NT2/D1 (cell line): ENCODE data around the gene ZFP62.

Source experiments
- DNase-seq: peaks from one replicate; pipeline ENCODE4 v3.0.0-alpha.2; 2011; ENCODE audit warnings: low read depth, low spot score
- H3K27me3 ChIP-seq: 2 replicates; pipeline ENCODE4 v1.6.0; 2011; ENCODE audit warnings: mild to moderate bottlenecking; ENCODE audit not compliant: insufficient read length, insufficient read depth
- H3K36me3 ChIP-seq: 2 replicates; pipeline ENCODE4 v1.6.1; 2011; ENCODE audit warnings: mild to moderate bottlenecking, low read length, mixed read lengths; ENCODE audit not compliant: insufficient read depth, insufficient read length
- H3K4me1 ChIP-seq: 2 replicates; pipeline ENCODE4 v1.5.1; 2011; ENCODE audit not compliant: insufficient read depth, insufficient read length
- H3K4me3 ChIP-seq: 2 replicates; pipeline ENCODE4 v1.5.1; 2011; ENCODE audit warnings: low read depth; ENCODE audit not compliant: insufficient read length
- H3K9ac ChIP-seq: 2 replicates; pipeline ENCODE4 v1.6.0; 2011; ENCODE audit warnings: low read depth; ENCODE audit not compliant: insufficient read length
- H3K9me3 ChIP-seq: 2 replicates; pipeline ENCODE4 v1.5.1; 2011; ENCODE audit warnings: mild to moderate bottlenecking, low read length; ENCODE audit not compliant: insufficient read depth
- SUZ12 ChIP-seq: IDR thresholded peaks from 2 replicates; pipeline ENCODE4 v1.6.1; 2011; ENCODE audit not compliant: insufficient read length, insufficient read depth; ENCODE audit errors: extremely low read depth
- YY1 ChIP-seq: IDR thresholded peaks from 2 replicates; pipeline ENCODE4 v1.6.1; 2011; ENCODE audit not compliant: insufficient read length, insufficient read depth
- ZNF274 ChIP-seq: IDR thresholded peaks from 2 replicates; pipeline ENCODE4 v1.6.1; 2011; ENCODE audit warnings: mild to moderate bottlenecking, low read depth, low read length

Gene ZFP62

GRCh38 chr5:180850434-180851078 is 10.5 kb downstream of the ZFP62 start:
- Histone ChIP-seq H3K9me3 (peaks cover 40% of the 10 kb centered on the region), H3K4me3 (no peak overlapping the region), H3K27me3 (no peaks in the 10 kb centered on the region), H3K36me3 (peaks cover 54% of the 10 kb centered on the region), H3K9ac (no peak overlapping the region), H3K4me1 (no peaks in the 10 kb centered on the region)
- no peak for DNase-seq
- TF ChIP-seq YY1 (no peak), SUZ12 (no peak)

DNA sequence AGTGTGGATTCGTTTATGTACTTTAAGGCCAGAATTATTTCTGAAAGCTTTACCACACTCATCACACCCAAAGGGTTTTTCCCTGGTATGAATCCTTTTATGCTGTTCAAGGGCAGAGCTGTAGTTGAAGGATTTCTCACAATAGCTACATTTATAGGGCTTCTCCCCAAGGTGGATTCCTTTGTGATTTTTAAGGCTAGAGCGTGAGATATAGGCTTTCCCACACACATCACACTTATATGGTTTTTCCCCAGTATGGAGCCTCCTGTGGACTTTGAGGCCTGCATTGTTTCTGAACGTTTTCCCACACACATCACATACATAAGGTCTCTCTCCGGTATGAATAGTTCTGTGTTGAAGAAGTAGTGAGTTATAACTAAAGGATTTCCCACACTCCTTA is 11.2 kb downstream of the ZFP62 start:
- H3K36me3 ChIP-seq = peaks cover 48% of the 10 kb centered on the region
- H3K9me3 ChIP-seq = peaks cover 40% of the 10 kb centered on the region
- no peak overlapping the region for H3K4me3 ChIP-seq
- no peaks in the 10 kb centered on the region for H3K4me1 ChIP-seq
- H3K9ac ChIP-seq = no peak overlapping the region
- no peaks in the 10 kb centered on the region for H3K27me3 ChIP-seq
- TF ChIP-seq SUZ12 = no peak
- TF ChIP-seq ZNF274 = no peak
- TF ChIP-seq YY1 = no peak
- DNase-seq = no peak

DNA sequence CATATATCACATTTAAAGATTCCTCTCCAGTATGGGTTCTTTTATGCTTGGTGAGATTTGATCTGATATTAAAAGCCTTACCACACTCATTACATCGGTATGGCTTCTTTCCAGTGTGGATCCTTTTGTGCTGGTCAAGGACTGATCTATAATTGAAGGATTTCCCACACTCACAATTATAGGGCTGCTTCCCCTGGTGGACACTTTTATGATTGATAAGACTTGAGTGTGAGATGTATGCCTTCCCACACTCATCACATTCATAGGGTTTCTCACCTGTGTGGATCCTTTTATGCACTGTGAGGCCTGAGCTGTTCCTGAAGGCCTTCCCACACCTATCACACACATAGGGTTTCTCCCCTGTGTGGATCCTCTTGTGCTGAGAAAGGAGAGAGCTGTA is 12.2 kb downstream of the ZFP62 start:
- Histone ChIP-seq H3K36me3 (peaks cover 48% of the 10 kb centered on the region), H3K9me3 (peaks cover 40% of the 10 kb centered on the region), H3K9ac (no peak overlapping the region), H3K4me3 (no peak overlapping the region), H3K4me1 (no peaks in the 10 kb centered on the region), H3K27me3 (no peaks in the 10 kb centered on the region)
- DNase-seq = no peak
- TF ChIP-seq YY1 (no peak), SUZ12 (no peak), ZNF274 (no peak)

- Histone ChIP-seq H3K9ac (no peak overlapping the region), H3K9me3 (peaks cover 40% of the 10 kb centered on the region), H3K27me3 (no peaks in the 10 kb centered on the region), H3K4me1 (no peaks in the 10 kb centered on the region), H3K4me3 (no peak overlapping the region), H3K36me3 (peaks cover 48% of the 10 kb centered on the region)
- DNase-seq = no peak
- TF ChIP-seq YY1 (no peak), ZNF274 (no peak), SUZ12 (no peak)
Observed at GRCh38 chr5:180848265-180848664, 12.8 kb downstream of the ZFP62 start.

GRCh38 chr5:180847026-180847425 is 14.1 kb downstream of the ZFP62 start:
- peaks cover 41% of the 10 kb centered on the region for H3K9me3 ChIP-seq
- no peak overlapping the region for H3K9ac ChIP-seq
- no peak for DNase-seq
- no peaks in the 10 kb centered on the region for H3K27me3 ChIP-seq
- peaks cover 48% of the 10 kb centered on the region for H3K36me3 ChIP-seq
- no peaks in the 10 kb centered on the region for H3K4me1 ChIP-seq
- no peak for TF ChIP-seq ZNF274
- TF ChIP-seq SUZ12 = no peak
- no peak for TF ChIP-seq YY1
- H3K4me3 ChIP-seq = no peak overlapping the region

DNA sequence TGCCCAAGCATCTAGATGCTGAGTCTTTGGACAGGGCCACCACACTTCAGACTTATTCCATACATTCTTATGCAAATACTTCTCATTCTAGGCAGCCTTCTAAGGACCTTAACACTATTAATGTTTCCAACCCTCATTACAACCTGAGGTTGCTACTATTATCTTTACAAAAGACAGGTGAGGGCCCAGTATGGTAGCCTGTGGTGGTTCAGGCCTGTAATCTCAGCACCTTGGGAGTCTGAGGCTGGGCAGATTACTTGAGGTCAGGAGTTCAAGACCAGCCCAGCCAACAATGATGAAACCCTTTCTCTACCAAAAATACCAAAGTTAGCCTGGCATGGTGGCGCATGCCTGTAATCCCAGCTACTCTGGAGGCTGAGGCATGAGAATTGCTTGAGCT is 16.2 kb downstream of the ZFP62 start:
- no peak for DNase-seq
- H3K9me3 ChIP-seq = peaks cover 23% of the 10 kb centered on the region
- H3K36me3 ChIP-seq = peaks cover 30% of the 10 kb centered on the region
- H3K27me3 ChIP-seq = no peaks in the 10 kb centered on the region
- TF ChIP-seq YY1 = no peak
- TF ChIP-seq ZNF274 = no peak
- TF ChIP-seq SUZ12 = no peak
- no peak overlapping the region for H3K4me3 ChIP-seq
- no peaks in the 10 kb centered on the region for H3K4me1 ChIP-seq
- H3K9ac ChIP-seq = no peak overlapping the region

- TF ChIP-seq YY1 = no peak
- TF ChIP-seq ZNF274 = no peak
- TF ChIP-seq SUZ12 = no peak
- Histone ChIP-seq H3K4me1 (no peaks in the 10 kb centered on the region), H3K4me3 (no peak overlapping the region), H3K9ac (no peak overlapping the region), H3K36me3 (peaks cover 26% of the 10 kb centered on the region), H3K27me3 (no peaks in the 10 kb centered on the region), H3K9me3 (peaks cover 19% of the 10 kb centered on the region; the same call in 1 of the 2 replicates)
- no peak for DNase-seq
Observed at GRCh38 chr5:180844432-180844831, 16.6 kb downstream of the ZFP62 start.
